HG03196 (cell line): ENCODE measurements around the gene RCSD1.
"Not testable (repeated sequence)": the region's sequence is repeated elsewhere in the genome, so short reads cannot be mapped to it uniquely, and the experiment has no call there.

Experiments used
- ATAC-seq: cut with Tn5 transposase; IDR thresholded peaks from one replicate; pipeline ENCODE4 v1.9.1; 2021; ENCODE audit not compliant: unreplicated experiment

RCSD1 gene

GRCh38 chr1:167629681-167630567, at the start of gene RCSD1:
TSS of gene RCSD1 (plus strand) at chr1:167630232. CDS start at chr1:167630424, 192 bp downstream.
- no peak for ATAC-seq

GRCh38 chr1:167582064-167582463, 48.0 kb upstream of the RCSD1 start:
- ATAC-seq: no peak

- no peak for ATAC-seq
Observed at GRCh38 chr1:167582722-167583121, 47.3 kb upstream of the RCSD1 start.

- ATAC-seq: no peak
Observed at GRCh38 chr1:167584581-167584980, 45.5 kb upstream of the RCSD1 start.

GRCh38 chr1:167587342-167587741, 42.7 kb upstream of the RCSD1 start:
- ATAC-seq: no peak

GRCh38 chr1:167587872-167588271, 42.2 kb upstream of the RCSD1 start:
- no peak for ATAC-seq

- ATAC-seq: no peak
Observed at GRCh38 chr1:167588361-167588760, 41.7 kb upstream of the RCSD1 start.

- ATAC-seq: no peak
Observed at GRCh38 chr1:167592475-167592874, 37.6 kb upstream of the RCSD1 start.

GRCh38 chr1:167593860-167594259, 36.2 kb upstream of the RCSD1 start:
- no peak for ATAC-seq

GRCh38 chr1:167594822-167595221, 35.2 kb upstream of the RCSD1 start:
- no peak for ATAC-seq

- ATAC-seq: peak; percentile 71
Observed at GRCh38 chr1:167599957-167600581, 30.0 kb upstream of the RCSD1 start.

- ATAC-seq: no peak
Observed at GRCh38 chr1:167601442-167602383, 28.3 kb upstream of the RCSD1 start.

- ATAC-seq: no peak
Observed at GRCh38 chr1:167602840-167603239, 27.2 kb upstream of the RCSD1 start.

GRCh38 chr1:167605576-167605975, 24.5 kb upstream of the RCSD1 start:
- no peak for ATAC-seq

GRCh38 chr1:167611983-167612382, 18.0 kb upstream of the RCSD1 start:
- ATAC-seq: no peak

- ATAC-seq: no peak
Observed at GRCh38 chr1:167612587-167613385, 17.2 kb upstream of the RCSD1 start.

GRCh38 chr1:167613984-167614383, 16.0 kb upstream of the RCSD1 start:
- ATAC-seq: not testable (repeated sequence)

- ATAC-seq: no peak
Observed at GRCh38 chr1:167614851-167615250, 15.2 kb upstream of the RCSD1 start.

GRCh38 chr1:167616521-167616920, 13.5 kb upstream of the RCSD1 start:
- ATAC-seq: no peak
